Ovary (tissue), 9 donors: ENCODE results near the gene INSL3. TPM values are rescaled to one million over a fixed set of nuclear protein-coding genes. Genes with fewer than 3 reads are reported as not detected.
A peak's percentile ranks its signal among the peaks of the same experiment; 100 is the strongest.

Source experiments
- DNase-seq, 5 donors: peaks; one replicate each; pipeline ENCODE4 v3.0.0-alpha.2; 2019 to 2020
- H3K27ac ChIP-seq, 2 donors: fragments of 200-600 bp; one replicate each; pipeline versions ENCODE4 v1.5.1 to v1.8.0; 2019 to 2022
- H3K27me3 ChIP-seq: fragments of 200-600 bp; one replicate; pipeline ENCODE4 v1.8.0; 2022
- H3K36me3 ChIP-seq: fragments of 200-600 bp; sonication (generic); one replicate; pipeline ENCODE4 v1.5.1; 2019
- H3K4me1 ChIP-seq: one replicate; pipeline ENCODE4 v1.8.1; 2013; ENCODE audit warnings: mild to moderate bottlenecking, moderate library complexity; ENCODE audit not compliant: insufficient read depth
- H3K4me3 ChIP-seq: fragments of 200-600 bp; sonication (generic); one replicate; pipeline ENCODE4 v1.5.1; 2017
- H3K9me3 ChIP-seq, 2 donors: fragments of 200-600 bp in 1 of 2; sonication (generic) in 1 of 2; one replicate each; pipeline versions ENCODE4 v1.5.1 to v1.8.1; 2013 to 2019; ENCODE audit warnings: mild to moderate bottlenecking in 1 of 2, moderate library complexity in 1 of 2
- EP300 ChIP-seq: sonication (generic); formaldehyde crosslinking; IDR thresholded peaks from one replicate; pipeline ENCODE4 v1.6.1; 2017; ENCODE audit warnings: antibody characterized with exemption
- POLR2A ChIP-seq: fragments of 450-650 bp; IDR thresholded peaks from one replicate; pipeline ENCODE4 v1.6.1; 2017; ENCODE audit warnings: antibody characterized with exemption, mild to moderate bottlenecking, moderate library complexity
- WGBS, 3 donors: extraction: QIAGEN DNeasy Blood & Tissue Kit in 1 of 3; methylation state at CpG; one replicate each; pipeline versions ENCODE4 v1.1.5 to v1.1.7; 2013 to 2017; 5-methylcytosine and 5-hydroxymethylcytosine counted together
- intact Hi-C, 4 donors: fragments of 100-400 bp; cut with DNase I; formaldehyde crosslinking; loops; one replicate each; pipeline versions ENCODE4 v1.11.0 to v1.15.1; 2022 to 2023
- polyA plus RNA-seq, 2 donors: library from polyadenylated mRNA; stranded (reverse); fragments of 200-250 nt in 1 of 2; fragments of 350-450 nt in 1 of 2; fragmentation: Illumina TruSeq in 1 of 2; extraction: RNeasy Lipid Tissue Mini Kit (QIAGEN cat#74804) in 1 of 2; gene quantifications; one replicate each; pipeline ENCODE4 v1.2.3, GENCODE V29; 2013 to 2014
- total RNA-seq, 7 donors: library from RNA; depleted of rRNA in 2 of 7; stranded (reverse); fragments of >200 nt in 2 of 7; fragmentation: NEBNext Ultra II Directional in 3 of 7; extraction: Animal tissue kit (Norgen Biotek cat#: 25700) in 3 of 7; gene quantifications; one replicate each; pipeline versions ENCODE4 v1.1.0 to v1.2.4, GENCODE V29; 2016 to 2023
- TF ChIP-seq, protein P1 (sequence below), 3 donors: fragments of 450-650 bp in 2 of 3; fragments of 200-600 bp in 1 of 3; IDR thresholded peaks; one replicate each; pipeline versions ENCODE4 v1.5.1 to v1.8.0; 2016 to 2022; ENCODE audit warnings: antibody characterized with exemption in 3 of 3, mild to moderate bottlenecking in 1 of 3
- donor health status: DM: no; HTN: no; CAD: no; lungs with moderate emphysema.
- donor health status: DM: no; HTN: no; CAD: no.
- donor health status: Bipolar disorder and iron deficiency.
- donor health status: DM: yes; HTN: yes; CAD: no.
- donor health status: DM: no; HTN: no; CAD: no.
- donor health status: DM: yes; HTN: yes; CAD: no.

INSL3 gene
- total and polyA plus RNA-seq, 9 donors, result 0.38 to 121 (median 2.0) TPM; not detected in 1

DNA sequence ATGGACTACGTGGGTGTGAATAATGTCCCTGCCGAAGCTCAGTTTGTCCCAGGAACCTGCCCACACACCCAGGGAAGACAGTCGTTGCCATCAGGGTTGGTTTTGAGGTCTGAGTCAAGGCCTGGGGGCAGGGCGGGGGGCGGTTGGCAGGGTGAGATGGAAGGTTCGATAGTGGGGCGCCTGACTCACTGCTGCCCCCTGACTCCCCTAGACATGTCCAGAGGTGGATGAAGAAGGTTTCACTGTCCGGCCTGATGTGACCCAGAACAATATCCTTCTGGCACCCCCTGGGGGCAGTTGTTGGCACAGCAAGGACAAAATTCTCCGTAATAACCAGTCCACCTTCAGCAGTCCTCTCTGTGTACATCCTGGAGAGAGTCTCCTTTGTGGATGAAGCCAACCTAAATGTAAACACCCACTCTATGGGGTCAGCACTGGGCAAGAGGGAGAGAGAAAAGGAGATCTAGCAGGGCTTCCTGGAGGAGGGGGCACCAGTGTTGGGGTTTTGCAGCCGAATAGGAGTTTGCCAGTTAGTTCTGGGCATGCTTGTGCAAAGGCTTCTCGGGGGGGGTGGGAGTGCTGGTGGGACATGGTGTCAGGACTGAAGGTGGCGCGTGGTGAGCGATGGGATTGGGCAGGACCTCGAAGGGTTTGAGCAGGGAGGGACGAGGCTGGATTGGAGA is 45.9 kb downstream of the INSL3 start:
- WGBS, 3 donors, result 42 to 63% (median 53%) methylated on average over 16 of the region's 16 CpGs
- Histone ChIP-seq H3K4me1 (peaks cover 7% of the 10 kb centered on the region), H3K36me3 (no peaks in the 10 kb centered on the region), H3K9me3 (no peaks in the 10 kb centered on the region), H3K4me3 (no peak overlapping the region), H3K27ac (no peak overlapping the region), H3K27me3 (no peaks in the 10 kb centered on the region)
- DNase-seq, result no peak
- intact Hi-C loops, result no loop called here
- TF ChIP-seq, protein P1, sequence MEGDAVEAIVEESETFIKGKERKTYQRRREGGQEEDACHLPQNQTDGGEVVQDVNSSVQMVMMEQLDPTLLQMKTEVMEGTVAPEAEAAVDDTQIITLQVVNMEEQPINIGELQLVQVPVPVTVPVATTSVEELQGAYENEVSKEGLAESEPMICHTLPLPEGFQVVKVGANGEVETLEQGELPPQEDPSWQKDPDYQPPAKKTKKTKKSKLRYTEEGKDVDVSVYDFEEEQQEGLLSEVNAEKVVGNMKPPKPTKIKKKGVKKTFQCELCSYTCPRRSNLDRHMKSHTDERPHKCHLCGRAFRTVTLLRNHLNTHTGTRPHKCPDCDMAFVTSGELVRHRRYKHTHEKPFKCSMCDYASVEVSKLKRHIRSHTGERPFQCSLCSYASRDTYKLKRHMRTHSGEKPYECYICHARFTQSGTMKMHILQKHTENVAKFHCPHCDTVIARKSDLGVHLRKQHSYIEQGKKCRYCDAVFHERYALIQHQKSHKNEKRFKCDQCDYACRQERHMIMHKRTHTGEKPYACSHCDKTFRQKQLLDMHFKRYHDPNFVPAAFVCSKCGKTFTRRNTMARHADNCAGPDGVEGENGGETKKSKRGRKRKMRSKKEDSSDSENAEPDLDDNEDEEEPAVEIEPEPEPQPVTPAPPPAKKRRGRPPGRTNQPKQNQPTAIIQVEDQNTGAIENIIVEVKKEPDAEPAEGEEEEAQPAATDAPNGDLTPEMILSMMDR (IDR thresholded peaks at IDR 0.05), result peak in 1 of 3 donors; percentile 24
- TF ChIP-seq EP300, result no peak

DNA sequence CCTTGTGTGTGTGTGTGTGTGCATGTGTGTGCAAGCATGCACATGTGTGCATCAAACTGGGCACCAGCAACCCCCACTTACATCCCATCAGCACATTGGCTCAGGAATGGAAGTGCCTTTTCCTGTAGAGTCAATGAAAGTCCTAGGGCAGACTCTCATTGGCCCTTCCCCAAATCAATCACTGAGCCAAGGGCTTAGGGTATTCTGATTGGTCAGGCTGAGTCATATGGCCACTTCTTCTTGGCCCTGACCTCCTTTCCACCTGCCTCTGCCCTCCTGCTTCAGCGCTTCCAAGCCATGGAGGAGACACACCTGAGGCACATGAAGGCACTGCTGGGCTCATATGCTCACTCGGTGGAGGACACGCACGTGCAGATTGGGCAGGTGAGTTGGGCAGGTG is 49.1 kb downstream of the INSL3 start:
- no peak overlapping the region for H3K27ac ChIP-seq
- no peaks in the 10 kb centered on the region for H3K27me3 ChIP-seq
- DNase-seq, result no peak
- no peak for TF ChIP-seq EP300
- TF ChIP-seq, protein P1 (IDR thresholded peaks at IDR 0.05), result no peak
- TF ChIP-seq POLR2A, result no peak
- WGBS, 3 donors, result 92 to 97% (median 95%) methylated on average over 4 of the region's 4 CpGs
- H3K4me1 ChIP-seq, result peaks cover 3% of the 10 kb centered on the region
- no peak overlapping the region for H3K4me3 ChIP-seq
- intact Hi-C loops, result no loop called here
- H3K36me3 ChIP-seq, result no peaks in the 10 kb centered on the region
- H3K9me3 ChIP-seq, result no peaks in the 10 kb centered on the region

DNA sequence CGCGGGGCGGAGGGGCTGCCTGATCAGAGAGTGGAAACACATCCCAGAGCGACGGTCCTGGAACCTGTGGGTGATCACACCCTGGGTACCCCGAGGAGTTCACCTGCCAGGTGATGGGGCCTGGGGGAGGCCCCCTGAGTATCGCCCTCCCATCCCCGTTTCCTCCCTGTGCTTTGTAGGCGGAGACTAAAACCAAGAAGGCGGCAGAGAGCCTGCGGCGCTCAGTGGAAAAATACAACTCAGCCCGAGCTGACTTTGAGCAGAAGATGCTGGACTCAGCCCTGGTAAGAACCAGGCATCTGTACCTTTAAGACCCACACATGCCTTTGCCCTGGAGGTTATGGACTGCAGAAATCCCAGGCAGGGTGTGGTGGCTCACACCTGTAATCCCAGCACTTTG is 50.7 kb downstream of the INSL3 start:
- H3K4me1 ChIP-seq, result peaks cover 3% of the 10 kb centered on the region
- intact Hi-C loops, result no loop called here
- 82 to 87% (median 82%) methylated on average over 13 of the region's 13 CpGs for WGBS, 3 donors

DNA sequence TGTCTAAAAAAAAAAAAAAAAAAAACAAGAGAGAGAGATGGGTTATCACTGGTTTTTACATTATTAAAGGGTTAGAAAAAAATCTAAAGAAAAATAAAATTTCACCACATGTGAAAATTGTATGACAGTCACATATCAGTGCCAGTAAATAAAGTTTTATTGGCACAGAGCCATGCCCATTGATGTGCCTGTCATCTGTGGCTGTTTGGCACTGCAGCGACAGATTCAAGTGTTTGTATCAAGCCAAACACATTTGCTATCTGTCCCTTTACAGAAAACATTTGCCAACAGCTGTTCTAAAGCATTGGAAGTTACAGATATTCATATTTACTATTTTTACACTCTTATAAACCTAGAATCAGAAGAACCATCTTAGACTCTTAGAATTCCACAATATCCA is 53.8 kb downstream of the INSL3 start:
- Histone ChIP-seq H3K27me3 (no peaks in the 10 kb centered on the region), H3K27ac (no peak overlapping the region), H3K4me1 (peaks cover 3% of the 10 kb centered on the region), H3K36me3 (no peaks in the 10 kb centered on the region), H3K9me3 (no peaks in the 10 kb centered on the region), H3K4me3 (no peak overlapping the region)
- DNase-seq, result no peak
- 9 to 35% (median 18%) methylated on average over 1 of the region's 1 CpG for WGBS, 3 donors
- intact Hi-C loops, result loop anchor here in 3 of 4 donors (5.0 to 10.0 kb wide), 2 partner anchors 160 to 163 kb away; no protein-coding TSS in a partner anchor
- TF ChIP-seq EP300 (no peak), POLR2A (no peak)
- TF ChIP-seq, protein P1 (IDR thresholded peaks at IDR 0.05), result no peak

More for the DNA sequence above, 50.7 kb downstream of the INSL3 start:
- no peaks in the 10 kb centered on the region for H3K27me3 ChIP-seq
- H3K4me3 ChIP-seq, result no peak overlapping the region
- no peaks in the 10 kb centered on the region for H3K9me3 ChIP-seq
- no peak overlapping the region for H3K27ac ChIP-seq
- TF ChIP-seq, protein P1 (IDR thresholded peaks at IDR 0.05), result no peak
- TF ChIP-seq EP300 (no peak), POLR2A (no peak)
- no peaks in the 10 kb centered on the region for H3K36me3 ChIP-seq
- DNase-seq, result no peak
